Endothelial cell of umbilical vein (primary cell): ENCODE measurements around the gene MTA1. TPM values are rescaled to one million over a fixed set of nuclear protein-coding genes. Genes with fewer than 3 reads are reported as not detected.

Source experiments
- BruUV-seq: library from RNA; stranded (reverse); fragments of 400-500 nt; replicated peaks from 2 replicates; lab custom pipeline; 2021; lab: Mats Ljungman, UMichigan
- CTCF ChIA-PET: fragments of 300-600, 350-600 bp; sonication (Branson Sonifier 250); formaldehyde crosslinking; loops from one replicate; lab custom pipeline; 2021; ENCODE audit warnings: antibody characterized with exemption, inconsistent platforms; lab: Charles Lee
- POLR2A ChIA-PET: fragments of 300-600, 350-600 bp; sonication (Branson Sonifier 250); formaldehyde crosslinking; loops from one replicate; lab custom pipeline; 2021; ENCODE audit warnings: antibody characterized with exemption, inconsistent platforms; lab: Charles Lee
- DNase-seq: peaks from one replicate; pipeline ENCODE4 v3.0.0-alpha.2; 2011; ENCODE audit warnings: low read depth, low spot score
- FAIRE-seq: peaks from 2 replicates; lab custom pipeline; 2011; peaks lifted over from hg19 to GRCh38; lab: Jason Lieb, UNC
- H2AFZ ChIP-seq: 2 replicates; pipeline ENCODE4 v1.6.0; 2012; ENCODE audit warnings: low read depth, low read length, control low read depth, inconsistent platforms
- H3K27ac ChIP-seq: 2 replicates; pipeline ENCODE4 v1.5.1; 2011; ENCODE audit warnings: low read depth, mild to moderate bottlenecking, control low read depth, low read length, moderate library complexity; ENCODE audit not compliant: insufficient read depth
- H3K27me3 ChIP-seq, 2 experiments: 2 replicates each; pipeline versions ENCODE4 v1.6.0 to v1.6.1; 2011; ENCODE audit warnings: low read length in 2 of 2, mixed read lengths in 1 of 2; ENCODE audit not compliant: control insufficient read depth in 2 of 2, insufficient read depth in 2 of 2
- H3K36me3 ChIP-seq, 2 experiments: 2 replicates in 1 of 2; 3 replicates in 1 of 2; pipeline ENCODE4 v1.5.1; 2011; ENCODE audit warnings: low read length in 2 of 2, mild to moderate bottlenecking in 1 of 2, moderate library complexity in 1 of 2; ENCODE audit not compliant: control insufficient read depth in 2 of 2, insufficient read depth in 2 of 2; ENCODE audit errors: extremely low read depth in 1 of 2
- H3K4me1 ChIP-seq: 3 replicates; pipeline ENCODE4 v1.5.1; 2011; ENCODE audit warnings: mild to moderate bottlenecking, low read length; ENCODE audit not compliant: control insufficient read depth, insufficient read depth; ENCODE audit errors: extremely low read depth
- H3K4me2 ChIP-seq: 2 replicates; pipeline ENCODE4 v1.6.1; 2011; ENCODE audit warnings: low read length, control low read depth, mixed read lengths; ENCODE audit not compliant: insufficient read depth
- H3K4me3 ChIP-seq, 3 experiments: fragments of 200-600 bp in 1 of 3; sonication (generic), shearing (Covaris generic) in 1 of 3; replicated peaks in 1 of 3; 2 replicates each; pipeline ENCODE4 v1.5.1; 2011 to 2016; ENCODE audit warnings: control low read depth in 3 of 3, low read length in 3 of 3, mild to moderate bottlenecking in 2 of 3, inconsistent platforms in 1 of 3, low read depth in 1 of 3, moderate library complexity in 1 of 3; ENCODE audit not compliant: insufficient read depth in 1 of 3
- H3K79me2 ChIP-seq: 2 replicates; pipeline ENCODE4 v1.6.0; 2012; ENCODE audit warnings: low read length, inconsistent platforms; ENCODE audit not compliant: control insufficient read depth, insufficient read depth
- H3K9ac ChIP-seq: replicated peaks from 2 replicates; pipeline ENCODE3; 2011; ENCODE audit warnings: low read length, control low read depth; ENCODE audit not compliant: insufficient read depth; ENCODE audit errors: extremely low read depth
- H3K9me1 ChIP-seq: replicated peaks from 3 replicates; pipeline ENCODE4 v1.6.0; 2011; ENCODE audit warnings: mild to moderate bottlenecking, low read length; ENCODE audit not compliant: control insufficient read depth, insufficient read depth; ENCODE audit errors: extremely low read depth
- H3K9me3 ChIP-seq: replicated peaks from 2 replicates; pipeline ENCODE4 v1.5.1; 2012; ENCODE audit warnings: low read length, inconsistent platforms; ENCODE audit not compliant: control insufficient read depth, insufficient read depth
- H4K20me1 ChIP-seq: replicated peaks from 2 replicates; pipeline ENCODE3; 2011; ENCODE audit warnings: mild to moderate bottlenecking, low read length; ENCODE audit not compliant: control insufficient read depth, insufficient read depth; ENCODE audit errors: extremely low read depth
- EZH2 ChIP-seq: IDR thresholded peaks from 2 replicates; pipeline ENCODE4 v1.6.1; 2012; ENCODE audit warnings: borderline replicate concordance, low read depth, mild to moderate bottlenecking, moderate library complexity, low read length, inconsistent platforms; ENCODE audit not compliant: severe bottlenecking
- FOS ChIP-seq: IDR thresholded peaks from 2 replicates; pipeline ENCODE4 v1.6.1; 2011; ENCODE audit warnings: mild to moderate bottlenecking, low read length, moderate library complexity, borderline replicate concordance; ENCODE audit not compliant: insufficient read depth
- GATA2 ChIP-seq: IDR thresholded peaks from 2 replicates; pipeline ENCODE4 v1.7.0; 2011; ENCODE audit warnings: low read depth, mild to moderate bottlenecking, moderate library complexity, mixed read lengths, low read length; ENCODE audit not compliant: insufficient read length, insufficient read depth
- JUN ChIP-seq: IDR thresholded peaks from 2 replicates; pipeline ENCODE4 v1.6.1; 2011; ENCODE audit warnings: borderline replicate concordance, low read depth; ENCODE audit not compliant: insufficient read length, insufficient read depth
- MYC ChIP-seq: IDR thresholded peaks from one replicate; pipeline ENCODE4 v1.6.1; 2011; ENCODE audit warnings: mild to moderate bottlenecking, low read depth, low read length
- POLR2A ChIP-seq: IDR thresholded peaks from 2 replicates; pipeline ENCODE4 v1.6.1; 2012; ENCODE audit warnings: low read depth, mild to moderate bottlenecking, control low read depth, low read length
- POLR2AphosphoS5 ChIP-seq: IDR thresholded peaks from 2 replicates; pipeline ENCODE4 v1.6.1; 2012; ENCODE audit warnings: low read depth, mild to moderate bottlenecking, control low read depth, low read length, moderate library complexity; ENCODE audit not compliant: insufficient read depth
- dilution Hi-C: fragments of 300-500 bp; cut with MboI; formaldehyde crosslinking; loops from one replicate; pipeline ENCODE4 v1.15.0; 2019; ENCODE audit warnings: low sequenced_read_pairs; ENCODE audit not compliant: extremely low pct_ligation_motif_present
- intact Hi-C: fragments of 100-400 bp; cut with micrococcal nuclease; formaldehyde crosslinking; loops from one replicate; pipeline ENCODE4 v1.10.0; 2022
- polyA plus RNA-seq, 4 experiments: library from polyadenylated mRNA; depleted of rRNA in 3 of 4; stranded (reverse) in 3 of 4; unstranded in 1 of 4; fragments of >200 nt; gene quantifications; 2 replicates each; pipeline versions ENCODE4 v1.2.1 to v1.2.3, GENCODE V29; 2011 to 2012; ENCODE audit warnings: missing spikeins in 1 of 4
- total RNA-seq: library from RNA; stranded (reverse); gene quantifications from 2 replicates; pipeline ENCODE4 v1.2.3, GENCODE V29; 2021
- TF ChIP-seq, protein P1 (sequence below): IDR thresholded peaks from 2 replicates; pipeline ENCODE4 v1.6.1; 2011; ENCODE audit not compliant: insufficient read depth, insufficient read length
- TF ChIP-seq, protein P2 (sequence below), 2 donors: IDR thresholded peaks; 1 replicate in 1 of 2; 2 replicates in 1 of 2; pipeline ENCODE4 v1.5.1; 2011; ENCODE audit warnings: low read length in 2 of 2, mild to moderate bottlenecking in 2 of 2, moderate library complexity in 2 of 2, control low read depth in 1 of 2, inconsistent platforms in 1 of 2, low read depth in 1 of 2; ENCODE audit not compliant: insufficient read depth in 1 of 2; ENCODE audit errors: extremely low read depth in 1 of 2

Gene MTA1
- total and polyA plus RNA-seq, 2 donors (not counting 3 experiments of a cell fraction or from before 2014, with no cell fraction given) = 85.2 to 167 TPM

DNA sequence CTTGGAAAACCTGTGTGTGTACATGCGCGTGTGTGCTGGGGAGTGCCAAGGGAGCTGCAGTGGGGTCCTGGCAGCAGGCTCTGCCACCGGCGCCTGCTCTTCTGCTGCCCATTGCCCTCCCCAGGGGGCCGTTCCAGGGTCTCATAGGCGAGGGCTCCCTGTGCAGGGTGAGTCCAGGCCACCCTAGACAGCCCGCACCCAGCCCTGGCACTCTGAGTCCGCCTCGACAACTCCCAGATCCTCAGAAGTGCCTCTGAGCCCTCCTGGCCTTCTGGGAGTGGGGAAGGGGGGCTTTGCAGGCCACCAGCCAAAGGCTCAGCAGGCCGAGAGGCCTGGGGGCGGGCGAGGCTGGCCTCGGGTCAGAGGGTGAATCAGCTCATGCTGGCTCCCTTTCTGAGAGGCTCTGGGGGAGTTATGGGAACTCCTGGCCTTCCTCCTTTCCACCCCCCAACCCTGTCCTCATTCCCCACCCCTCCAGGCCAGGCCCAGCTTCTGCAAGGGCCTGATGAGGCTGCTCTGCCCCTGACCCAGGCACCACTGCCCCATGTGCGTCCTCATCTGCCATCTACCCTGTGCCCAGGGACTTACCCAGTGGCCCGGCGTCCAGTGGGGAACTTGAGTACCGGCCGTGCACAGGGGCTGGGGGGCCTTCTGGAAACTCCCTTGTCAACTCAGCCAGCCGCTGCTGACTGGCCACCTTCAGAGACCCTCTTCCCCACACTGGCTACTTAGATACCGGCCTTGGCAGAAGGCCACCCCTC is 69.3 kb downstream of the MTA1 start:
- BruUV-seq = no TSS peak
- H3K27me3 ChIP-seq = peaks cover 0 to 12% of the 10 kb centered on the region in 2 experiments
- POLR2A ChIA-PET = interaction anchor here (1.1 to 1.4 kb wide), 3 partner anchors 8 to 118 kb away, joined by 3 to 9 read pairs (median 6); no protein-coding TSS in a partner anchor
- CTCF ChIA-PET = interaction anchor here (0.5 to 5.1 kb wide), 22 partner anchors 8 to 399 kb away, joined by 3 to 239 read pairs (median 8); partner anchors contain the start of gene BTBD6
- H3K4me2 ChIP-seq = no peak overlapping the region
- H3K4me1 ChIP-seq = peaks cover 2% of the 10 kb centered on the region
- H2AFZ ChIP-seq = no peak overlapping the region
- no peak overlapping the region for H3K9ac ChIP-seq
- no peak for DNase-seq
- H3K79me2 ChIP-seq = peaks cover 3% of the 10 kb centered on the region
- H3K9me3 ChIP-seq = no peaks in the 10 kb centered on the region
- intact Hi-C loops (loop anchor here (1.0 kb wide), 1 partner anchor 8 kb away; no protein-coding TSS in a partner anchor), dilution Hi-C loops (no loop called here)
- no peaks in the 10 kb centered on the region for H4K20me1 ChIP-seq
- H3K4me3 ChIP-seq = no peak overlapping the region
- no peak for TF ChIP-seq JUN
- no peak for TF ChIP-seq FOS
- TF ChIP-seq POLR2A = no peak
- TF ChIP-seq MYC = no peak
- TF ChIP-seq, protein P1, sequence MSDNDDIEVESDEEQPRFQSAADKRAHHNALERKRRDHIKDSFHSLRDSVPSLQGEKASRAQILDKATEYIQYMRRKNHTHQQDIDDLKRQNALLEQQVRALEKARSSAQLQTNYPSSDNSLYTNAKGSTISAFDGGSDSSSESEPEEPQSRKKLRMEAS = no peak
- no peak for TF ChIP-seq EZH2
- no peak for TF ChIP-seq POLR2AphosphoS5
- no peak for TF ChIP-seq GATA2
- TF ChIP-seq, protein P2, sequence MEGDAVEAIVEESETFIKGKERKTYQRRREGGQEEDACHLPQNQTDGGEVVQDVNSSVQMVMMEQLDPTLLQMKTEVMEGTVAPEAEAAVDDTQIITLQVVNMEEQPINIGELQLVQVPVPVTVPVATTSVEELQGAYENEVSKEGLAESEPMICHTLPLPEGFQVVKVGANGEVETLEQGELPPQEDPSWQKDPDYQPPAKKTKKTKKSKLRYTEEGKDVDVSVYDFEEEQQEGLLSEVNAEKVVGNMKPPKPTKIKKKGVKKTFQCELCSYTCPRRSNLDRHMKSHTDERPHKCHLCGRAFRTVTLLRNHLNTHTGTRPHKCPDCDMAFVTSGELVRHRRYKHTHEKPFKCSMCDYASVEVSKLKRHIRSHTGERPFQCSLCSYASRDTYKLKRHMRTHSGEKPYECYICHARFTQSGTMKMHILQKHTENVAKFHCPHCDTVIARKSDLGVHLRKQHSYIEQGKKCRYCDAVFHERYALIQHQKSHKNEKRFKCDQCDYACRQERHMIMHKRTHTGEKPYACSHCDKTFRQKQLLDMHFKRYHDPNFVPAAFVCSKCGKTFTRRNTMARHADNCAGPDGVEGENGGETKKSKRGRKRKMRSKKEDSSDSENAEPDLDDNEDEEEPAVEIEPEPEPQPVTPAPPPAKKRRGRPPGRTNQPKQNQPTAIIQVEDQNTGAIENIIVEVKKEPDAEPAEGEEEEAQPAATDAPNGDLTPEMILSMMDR (IDR thresholded peaks at IDR 0.05; ENCODE audit: extremely low read depth in 1 of 2, insufficient read depth in 1 of 2, low read depth in 1 of 2, low read length in 2 of 2) = no peak
- no peak for FAIRE-seq
- H3K27ac ChIP-seq = no peak overlapping the region
- no peaks in the 10 kb centered on the region for H3K36me3 ChIP-seq
- H3K9me1 ChIP-seq = no peaks in the 10 kb centered on the region
